ENCODE measurements around the gene ARHGEF28.

Gene ARHGEF28

DNA sequence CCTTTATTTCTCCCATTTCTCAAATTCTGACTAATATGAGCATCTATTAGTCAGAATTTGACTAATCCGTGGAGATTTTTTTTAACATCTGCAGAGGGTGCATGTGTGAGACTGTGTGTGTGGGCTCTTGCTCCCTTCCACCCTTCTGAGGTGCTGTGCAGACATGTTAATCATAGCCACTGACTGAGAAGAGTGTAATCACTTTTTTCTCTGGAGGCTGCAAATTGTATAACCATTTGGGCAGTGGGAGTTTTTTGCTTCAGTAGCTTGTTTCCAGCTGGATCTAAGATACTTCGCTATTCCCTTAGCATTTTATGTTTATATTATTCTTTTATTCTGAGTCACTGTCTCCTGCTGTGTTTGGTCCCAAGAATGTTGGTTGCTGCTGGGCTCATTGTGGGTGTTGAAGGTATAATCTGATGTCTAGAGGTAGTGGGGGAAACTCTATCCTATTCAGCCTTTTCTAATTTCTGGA lies 66.2 kb downstream of the ARHGEF28 start:
- no peak for DNase-seq (ENCODE audit: low read depth in 2 of 2)

DNA sequence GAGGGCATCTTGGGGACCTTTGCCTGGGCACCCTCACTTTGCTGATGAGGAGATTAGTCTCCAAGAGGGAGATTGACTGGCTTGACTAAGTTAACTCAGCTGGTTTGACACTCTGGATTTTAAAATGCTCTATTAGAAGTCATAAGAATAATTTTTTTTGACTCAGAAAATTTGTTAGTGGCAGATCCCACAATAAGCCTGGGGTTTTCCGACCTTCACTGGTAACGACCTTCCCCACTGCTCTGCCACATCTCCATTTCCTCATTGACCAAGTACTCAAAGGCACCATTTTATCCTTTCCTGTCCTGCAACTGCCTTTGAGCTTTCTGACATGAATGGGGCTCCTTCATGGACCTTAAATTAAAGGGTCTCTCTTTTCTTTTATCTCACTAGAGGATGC lies 67.0 kb downstream of the ARHGEF28 start:
- no peak for DNase-seq (ENCODE audit: low read depth in 2 of 2)

DNA sequence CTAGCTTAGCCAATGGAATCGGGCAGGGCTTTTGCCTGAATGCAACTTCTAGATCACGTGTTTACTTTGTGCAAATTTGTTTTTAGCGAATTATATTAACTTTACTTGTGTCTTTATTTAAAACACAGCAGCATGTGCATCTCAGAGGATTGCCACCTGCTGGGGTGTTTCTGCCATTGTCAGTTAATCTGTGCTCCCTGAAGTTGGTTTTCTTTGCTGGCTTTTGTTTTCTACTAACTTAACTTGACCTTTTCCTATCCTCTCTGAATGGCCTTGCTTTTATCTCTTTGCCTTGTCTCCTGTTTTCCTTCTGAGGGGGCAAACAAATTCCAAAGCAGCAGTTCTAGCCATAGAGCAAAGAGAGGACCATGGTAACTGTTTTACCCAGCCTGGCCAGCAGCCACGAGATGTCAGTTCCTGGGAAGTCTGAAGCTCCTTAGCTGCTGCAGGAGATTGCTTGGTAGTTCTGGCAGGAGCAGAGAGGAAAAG lies 67.6 kb downstream of the ARHGEF28 start:
- DNase-seq (ENCODE audit: low read depth in 2 of 2), result no peak

DNA sequence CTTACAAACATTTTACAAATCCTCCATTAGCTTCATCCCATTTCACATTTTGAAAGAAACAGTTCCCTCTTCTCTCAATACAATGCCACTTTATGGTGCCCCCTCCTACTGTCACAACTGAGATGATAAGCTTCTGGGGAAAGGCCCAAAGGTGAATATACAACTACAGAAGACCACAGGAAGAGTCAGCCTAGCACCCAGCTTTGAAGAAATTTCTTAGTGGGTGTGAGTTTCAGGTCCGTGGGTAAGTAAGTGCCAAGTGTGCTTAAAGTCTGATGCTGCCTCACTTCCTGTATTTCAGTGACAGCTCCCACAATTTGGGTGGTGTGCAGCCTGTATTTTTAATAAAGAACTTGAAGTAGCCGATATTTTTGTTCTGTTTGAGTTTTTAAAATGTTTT lies 68.1 kb downstream of the ARHGEF28 start:
- DNase-seq (ENCODE audit: low read depth in 2 of 2), result no peak

DNA sequence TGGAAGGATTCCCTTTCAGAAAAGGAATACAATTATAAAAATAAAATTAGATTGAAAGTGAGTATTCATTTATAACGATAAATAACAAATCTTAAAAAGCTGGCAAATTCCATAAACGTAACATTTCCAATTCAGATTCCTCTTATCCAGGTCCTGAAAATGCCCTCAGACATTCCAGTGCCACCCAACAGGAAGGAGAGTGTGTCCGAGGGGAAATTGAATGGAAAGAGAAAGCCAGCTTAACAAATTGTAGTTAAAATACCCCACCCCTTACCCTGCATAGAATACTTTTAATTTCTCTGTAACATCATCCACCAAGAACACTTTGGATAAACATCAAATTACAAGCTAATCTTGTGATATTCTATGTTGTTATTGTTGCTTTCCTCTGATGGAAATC lies 72.0 kb downstream of the ARHGEF28 start:
- DNase-seq (ENCODE audit: low read depth in 2 of 2), result no peak

DNA sequence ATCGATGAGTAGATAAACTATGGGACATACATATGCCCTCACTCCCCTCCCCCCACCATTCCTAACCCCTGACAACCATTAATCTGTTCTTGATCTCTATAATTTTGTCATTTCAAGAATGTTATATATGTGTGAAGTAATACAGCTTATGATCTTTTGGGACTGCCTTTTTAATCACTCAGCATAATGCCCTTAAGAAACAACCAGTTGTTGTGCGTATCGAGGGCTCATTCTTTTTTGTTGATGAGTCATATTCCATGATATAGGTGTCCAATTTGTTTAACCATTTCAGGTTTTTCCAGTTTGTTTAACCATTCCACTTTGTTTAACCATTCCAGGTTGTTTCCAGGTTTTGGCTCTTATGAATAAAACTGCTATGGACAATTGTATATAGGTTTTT lies 75.6 kb downstream of the ARHGEF28 start:
- DNase-seq (ENCODE audit: low read depth in 2 of 2), result no peak

DNA sequence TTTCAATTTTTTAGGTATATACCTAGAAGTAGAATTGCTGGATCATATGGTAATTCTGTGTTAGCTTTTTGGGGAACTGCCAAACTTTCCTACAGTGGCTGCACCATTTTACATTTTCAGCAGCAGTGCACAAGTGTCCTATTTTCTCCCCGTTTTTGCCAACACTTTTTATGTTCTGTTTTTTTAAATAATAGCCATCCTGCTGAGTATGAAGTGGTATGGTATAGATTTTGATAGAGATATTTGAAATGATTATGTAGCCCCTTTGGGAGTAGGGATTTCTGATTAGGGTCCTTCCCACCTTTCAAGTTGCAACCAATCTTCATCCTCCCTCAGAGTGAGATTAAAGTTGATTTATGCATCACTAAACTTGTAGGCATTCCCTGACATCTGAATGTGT lies 76.5 kb downstream of the ARHGEF28 start:
- no peak for DNase-seq (ENCODE audit: low read depth in 2 of 2)

DNA sequence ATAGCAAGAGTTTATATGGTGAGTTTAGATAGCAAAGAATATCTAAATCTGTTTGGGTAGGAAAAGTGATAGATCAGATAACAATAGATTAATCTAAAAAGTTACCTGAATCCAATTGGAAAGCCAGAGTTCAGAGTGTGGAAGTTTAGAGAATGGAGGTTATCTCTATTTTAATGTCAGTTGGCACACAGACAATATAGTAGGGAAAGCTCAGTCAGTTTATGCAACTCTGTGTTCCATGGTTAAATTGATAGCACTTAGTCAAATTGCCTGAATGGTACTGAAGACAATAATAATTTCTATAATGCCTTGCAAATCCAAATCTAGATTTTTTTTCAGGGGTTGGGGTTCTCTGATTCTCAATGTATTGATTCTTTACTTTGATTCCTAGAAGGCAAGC lies 77.0 kb downstream of the ARHGEF28 start:
- DNase-seq (ENCODE audit: low read depth in 2 of 2), result no peak

DNA sequence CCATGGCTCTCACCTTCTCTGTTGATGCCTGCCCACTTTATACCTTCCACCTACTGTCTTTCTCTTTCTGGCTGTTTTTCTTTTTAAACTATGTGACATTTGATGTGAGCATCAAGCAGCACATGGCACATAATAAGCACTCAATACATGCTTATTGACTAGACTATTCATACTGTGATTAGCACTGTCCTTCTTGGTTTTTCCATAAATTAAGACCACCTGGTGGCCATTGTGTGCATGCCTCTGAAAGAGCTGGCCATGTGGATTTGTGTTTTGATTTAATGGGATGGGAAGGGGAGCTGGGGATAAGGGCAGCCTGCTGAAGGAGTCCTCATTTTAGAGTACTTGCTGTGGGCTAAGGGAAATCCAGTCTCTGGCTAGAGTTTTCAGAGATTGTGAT lies 79.4 kb downstream of the ARHGEF28 start:
- DNase-seq (ENCODE audit: low read depth in 2 of 2), result no peak

DNA sequence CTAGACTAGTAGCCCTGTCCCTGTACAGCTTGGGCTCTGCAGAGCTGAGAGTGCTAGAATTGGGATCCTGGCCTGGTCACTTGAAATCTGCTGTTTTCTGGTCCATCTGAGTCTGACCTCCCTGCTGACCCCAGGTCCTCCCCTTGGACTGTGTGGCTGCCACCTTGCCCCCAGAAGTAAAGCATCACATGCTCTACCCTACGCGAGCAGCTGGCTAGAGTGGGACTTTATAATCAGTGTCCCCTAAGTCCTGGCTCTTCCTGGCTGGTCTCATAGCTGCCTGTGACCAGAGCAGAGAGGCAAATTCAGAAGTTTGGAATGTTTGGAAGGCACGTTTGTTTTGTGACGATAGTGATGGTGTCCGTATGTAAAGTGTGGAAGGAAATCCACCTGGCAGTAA lies 81.0 kb downstream of the ARHGEF28 start:
- no peak for DNase-seq (ENCODE audit: low read depth in 2 of 2)

DNA sequence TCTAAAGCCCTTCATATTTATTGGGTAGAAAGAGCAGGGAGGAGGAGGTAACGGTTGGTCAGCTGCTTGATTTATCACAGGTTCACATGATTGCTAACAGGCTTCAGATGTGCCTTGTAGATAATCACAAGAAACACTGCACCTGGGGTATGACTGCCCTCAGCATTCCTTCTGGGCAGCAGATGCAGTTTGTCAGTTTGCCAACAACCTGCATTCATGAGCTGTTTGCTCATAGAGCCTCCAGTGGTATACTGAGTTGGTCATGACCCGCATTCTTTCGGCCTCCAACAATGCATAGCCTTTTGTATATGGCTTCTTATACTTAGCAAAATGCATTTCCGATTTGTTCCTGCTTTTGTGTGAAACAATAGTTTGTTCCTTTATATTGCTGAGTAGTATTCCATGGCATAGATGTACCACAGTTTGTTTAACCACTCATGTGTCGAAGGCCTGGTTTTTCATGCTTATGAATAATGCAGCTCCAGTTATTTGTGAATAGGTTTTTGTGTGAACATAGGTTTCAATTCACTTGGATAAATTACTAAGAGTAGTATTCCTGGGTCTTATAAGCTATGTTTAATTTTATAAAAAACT lies 83.6 kb downstream of the ARHGEF28 start:
- DNase-seq (ENCODE audit: low read depth in 2 of 2), result no peak

DNA sequence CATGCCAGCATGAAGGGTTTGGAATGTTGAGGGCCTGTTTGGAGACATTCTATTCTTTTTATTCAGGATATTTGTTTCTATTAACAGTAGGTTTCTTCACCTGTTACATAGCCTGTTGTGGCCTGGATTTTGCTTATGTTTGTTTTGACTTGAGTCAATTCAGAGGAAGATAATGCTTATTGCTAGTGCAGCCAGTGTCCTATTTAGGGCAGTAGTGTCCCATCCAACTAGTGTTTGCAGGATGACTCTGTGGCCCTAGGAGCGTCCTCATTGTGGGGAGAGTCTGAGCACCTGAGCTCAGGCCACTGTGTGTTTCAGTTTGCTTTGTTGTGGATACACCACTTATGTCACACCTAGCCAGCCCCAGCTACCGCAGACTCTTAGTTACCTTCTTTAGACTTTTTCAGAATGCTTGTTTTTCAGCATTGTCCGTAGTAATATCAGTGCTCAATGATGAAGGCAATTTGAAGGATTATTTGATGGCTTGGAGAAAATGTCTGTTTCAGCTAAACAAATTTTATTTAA lies 90.3 kb downstream of the ARHGEF28 start:
- DNase-seq (ENCODE audit: low read depth in 2 of 2), result no peak

DNA sequence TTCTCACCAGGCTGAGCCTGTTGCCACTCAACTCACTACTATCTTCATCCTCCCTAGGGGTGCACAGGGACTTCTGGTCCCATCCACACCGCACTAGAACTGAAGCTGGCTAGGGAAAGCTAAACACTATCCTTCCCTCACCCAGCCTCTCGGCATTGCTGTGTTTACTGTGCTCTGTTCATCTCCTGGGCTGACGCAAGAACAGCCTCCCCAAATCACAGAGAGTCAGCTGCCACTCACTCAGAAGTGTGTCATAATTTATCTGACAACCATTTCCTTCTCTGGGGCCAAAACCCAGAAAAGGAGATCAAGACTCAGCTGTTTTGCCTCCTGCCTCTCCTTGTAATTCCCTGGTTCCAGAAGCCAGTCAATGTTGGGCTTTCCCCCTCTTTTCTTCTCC lies 92.8 kb downstream of the ARHGEF28 start:
- no peak for DNase-seq (ENCODE audit: low read depth in 2 of 2)

DNA sequence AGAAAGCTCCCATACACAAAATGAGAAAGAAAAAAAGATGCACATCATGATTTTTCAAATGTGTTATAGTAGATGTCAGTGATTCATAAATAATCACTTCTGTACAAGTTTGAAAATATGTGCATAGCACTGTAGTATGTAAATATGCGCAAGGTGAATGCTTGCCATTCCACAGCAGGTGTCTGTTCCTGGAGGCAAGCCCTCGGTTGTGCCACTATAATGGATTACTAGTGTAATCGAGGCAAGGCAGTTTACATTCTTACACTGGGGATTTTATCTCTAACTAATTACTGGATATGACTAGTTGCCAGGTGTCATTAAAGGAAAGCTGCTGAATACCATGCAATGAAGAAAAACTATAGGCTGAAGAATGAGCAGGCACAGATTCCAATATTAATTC lies 93.6 kb downstream of the ARHGEF28 start:
- DNase-seq (ENCODE audit: low read depth in 2 of 2), result no peak

DNA sequence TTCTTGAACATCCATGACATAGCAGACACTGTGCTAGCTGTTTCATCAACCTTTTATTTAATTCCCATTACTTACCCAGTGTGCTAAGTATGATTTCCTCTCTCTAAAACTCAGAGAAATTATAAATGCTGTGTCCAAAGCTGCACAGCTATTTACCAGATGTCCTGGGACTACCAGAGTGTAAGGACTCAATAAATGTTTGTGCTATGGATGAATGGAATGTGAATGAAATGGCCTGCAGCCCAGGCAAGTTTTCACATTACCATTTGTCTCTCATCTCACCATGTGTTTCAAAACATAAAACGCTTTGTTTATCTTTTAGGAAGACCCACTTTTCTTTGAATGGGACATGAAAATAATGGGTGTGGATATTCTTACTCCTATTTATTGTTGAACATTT lies 96.2 kb downstream of the ARHGEF28 start:
- DNase-seq (ENCODE audit: low read depth in 2 of 2), result no peak

DNA sequence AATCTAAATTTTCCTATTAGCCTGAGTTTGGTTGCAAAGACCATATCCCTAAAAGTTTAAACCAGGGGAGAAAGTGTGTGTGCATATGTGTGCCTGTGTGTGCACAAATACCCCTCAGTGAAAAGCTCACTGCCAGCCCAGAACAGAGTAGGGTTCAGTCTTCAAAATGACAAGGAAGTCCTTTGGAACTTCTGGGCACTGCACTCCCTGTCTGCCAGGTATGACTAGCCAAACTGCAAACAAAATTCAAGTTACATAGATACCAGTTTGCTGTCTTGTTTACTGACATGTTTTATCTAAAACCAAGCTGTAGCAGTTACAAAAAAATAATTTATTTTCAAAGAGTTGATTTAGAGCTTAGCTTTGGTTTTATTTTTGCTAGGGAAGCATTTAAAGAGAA lies 100.1 kb downstream of the ARHGEF28 start:
- DNase-seq (ENCODE audit: low read depth in 2 of 2), result no peak

DNA sequence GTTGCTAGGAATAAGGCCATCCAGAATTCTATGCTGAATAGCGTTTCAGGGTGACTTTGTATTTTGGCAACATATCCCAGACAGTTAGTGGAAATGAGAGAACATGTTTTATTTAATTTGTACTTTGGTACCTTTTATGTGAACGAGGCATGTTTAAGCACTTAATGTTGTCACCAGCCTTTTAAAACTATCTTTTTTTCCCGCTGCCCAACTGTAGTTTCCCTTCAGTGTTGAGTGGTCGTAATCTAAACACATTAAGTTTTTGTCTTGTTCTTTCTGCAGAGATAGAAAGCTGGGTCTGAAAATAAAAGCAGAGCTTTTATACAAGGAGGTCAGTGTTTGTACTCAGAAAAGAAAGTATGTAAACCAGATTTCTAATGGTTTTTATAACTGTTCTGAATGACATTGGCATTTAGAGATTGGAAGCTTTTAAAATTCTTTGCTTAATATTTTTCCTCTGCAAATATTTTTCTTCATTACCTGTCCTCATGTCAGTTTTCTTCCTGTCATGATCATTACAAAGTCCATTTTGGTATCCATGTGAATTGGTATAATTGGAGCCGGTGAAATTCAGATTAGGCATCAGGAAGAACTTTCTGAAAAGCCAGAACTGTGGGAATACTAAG lies 100.7 kb downstream of the ARHGEF28 start:
- no peak for DNase-seq (ENCODE audit: low read depth in 2 of 2)

DNA sequence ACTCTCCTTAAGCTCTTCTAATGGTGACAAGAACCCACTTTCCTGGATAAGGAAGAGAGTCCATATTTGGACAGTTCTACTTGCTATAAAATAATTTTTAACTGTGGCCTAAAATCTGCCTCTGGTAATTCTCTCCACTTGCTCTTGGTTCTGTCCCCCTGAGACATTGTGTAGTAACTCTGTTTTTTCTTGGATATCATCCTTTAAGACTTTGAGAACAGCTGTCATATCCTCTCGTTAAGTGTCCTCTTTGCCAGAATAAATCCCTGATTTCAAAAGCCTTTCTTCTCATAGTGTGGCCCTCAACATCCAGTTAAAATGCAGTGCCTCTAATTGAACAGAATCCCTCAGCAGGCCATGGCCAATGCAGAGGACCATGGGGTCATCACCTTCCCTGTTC lies 101.5 kb downstream of the ARHGEF28 start:
- DNase-seq (ENCODE audit: low read depth in 2 of 2), result no peak

DNA sequence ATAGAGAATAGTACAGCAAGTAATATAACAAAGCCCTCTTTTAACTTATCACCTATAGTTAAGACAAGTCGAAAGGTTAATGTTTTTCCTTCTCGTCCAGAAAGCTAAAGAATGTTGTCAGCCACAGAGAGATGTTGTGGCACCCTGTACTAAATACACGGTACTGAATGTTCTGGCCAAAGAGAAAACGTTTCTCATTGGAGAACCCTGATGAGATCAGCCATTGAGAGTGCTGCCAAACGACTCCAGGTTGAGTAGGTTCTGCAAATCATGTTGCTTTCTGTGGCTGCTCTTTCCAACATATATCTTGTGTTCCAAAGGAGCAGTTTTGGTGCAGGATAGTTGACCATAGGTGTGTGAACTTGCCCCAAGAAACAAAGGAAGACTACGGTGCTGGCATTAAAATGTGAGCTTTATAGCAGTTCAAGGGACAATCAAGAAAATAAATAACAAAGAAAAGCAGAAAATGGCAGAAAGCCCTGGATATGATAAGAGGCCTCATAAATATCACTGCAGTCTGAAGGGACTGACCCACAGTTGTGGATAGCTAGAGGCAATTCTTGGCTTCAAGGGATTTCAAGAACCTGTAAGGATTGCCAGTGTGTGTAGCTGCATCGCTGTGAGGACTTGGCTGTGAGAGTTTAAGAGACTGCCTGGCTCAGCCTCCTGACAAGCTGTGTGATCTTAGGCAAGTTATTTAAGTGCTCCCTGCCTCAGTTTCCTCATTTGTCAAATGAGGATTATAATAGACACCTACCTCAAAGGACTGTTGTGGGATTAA lies 102.7 kb downstream of the ARHGEF28 start:
- DNase-seq (ENCODE audit: low read depth in 2 of 2), result no peak

DNA sequence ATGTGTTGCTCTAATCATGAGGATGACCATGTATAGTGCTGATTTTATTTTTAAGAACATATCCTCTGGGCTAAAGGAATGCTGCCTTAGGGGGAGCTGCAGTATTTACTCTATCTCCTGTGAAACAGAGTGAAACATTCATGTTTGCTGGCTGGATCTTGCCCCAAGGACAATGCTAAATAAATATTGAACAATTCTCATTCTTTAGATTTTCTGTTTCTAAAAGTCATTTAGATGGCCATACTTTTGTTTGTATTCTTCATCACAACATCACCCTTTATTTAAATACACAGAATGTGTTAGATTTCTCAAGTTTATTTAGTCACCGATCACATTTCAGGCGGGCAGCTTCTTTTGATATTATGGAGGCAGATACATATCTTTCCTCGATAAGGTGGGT lies 103.3 kb downstream of the ARHGEF28 start:
- DNase-seq (ENCODE audit: low read depth in 2 of 2), result no peak

DNA sequence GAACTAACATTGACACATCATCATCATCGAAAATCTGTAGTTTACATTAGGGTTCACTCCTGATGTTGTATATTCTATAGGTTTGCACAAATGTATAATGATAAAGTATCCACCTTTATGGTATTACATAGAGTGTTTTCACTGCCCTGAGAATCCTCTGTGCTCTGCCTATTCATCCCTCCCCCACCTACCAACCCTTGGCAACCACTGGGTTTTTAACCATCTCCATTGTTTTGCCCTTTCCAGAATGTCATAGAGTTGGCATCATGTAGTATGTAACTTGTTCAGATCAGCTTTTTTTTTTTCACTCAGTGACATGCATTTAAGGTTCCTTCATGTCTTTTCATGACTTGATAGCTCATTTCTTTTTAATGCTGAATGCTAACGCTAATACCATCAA lies 106.0 kb downstream of the ARHGEF28 start:
- DNase-seq (ENCODE audit: low read depth in 2 of 2), result no peak

DNA sequence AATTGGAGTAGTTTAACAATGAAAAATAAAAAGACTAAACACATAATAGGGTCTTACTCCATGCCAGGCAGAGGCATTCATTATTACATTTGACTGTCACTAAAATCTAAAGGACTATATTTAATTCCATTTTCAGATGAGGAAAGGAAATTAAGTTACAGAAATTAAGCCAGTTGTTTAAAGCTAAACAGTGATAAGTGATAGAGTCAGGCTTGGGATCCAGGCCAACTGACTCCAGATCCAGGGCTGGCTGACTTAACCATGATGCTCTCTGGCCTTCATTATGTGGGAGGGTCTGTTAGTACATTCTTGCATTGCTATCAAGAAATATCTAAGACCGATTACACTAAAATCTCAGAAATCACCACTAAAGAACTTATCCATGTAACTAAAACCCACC lies 107.2 kb downstream of the ARHGEF28 start:
- DNase-seq (ENCODE audit: low read depth in 2 of 2), result no peak
